ENCODE data around the gene LRRC36. TPM values are rescaled to one million over a fixed set of nuclear protein-coding genes. Genes with fewer than 3 reads are reported as not detected.

Gene LRRC36
- total RNA-seq, 1 donor from 2014 or later = 0.54 TPM

GRCh38 chr16:67294171-67294757 lies 32.4 kb upstream of the LRRC36 start:
- peaks cover 5% of the 10 kb centered on the region for H3K27me3 ChIP-seq (ENCODE audit: control insufficient read depth, insufficient read depth, low read length)
- H3K36me3 ChIP-seq (ENCODE audit: control insufficient read depth, insufficient read depth, low read length) = no peaks in the 10 kb centered on the region
- DNase-seq (ENCODE audit: low read depth) = no peak
- H3K4me3 ChIP-seq (ENCODE audit: low read depth, low read length) = no peak overlapping the region
- no peak for TF ChIP-seq CTCF (IDR thresholded peaks at IDR 0.05; ENCODE audit: insufficient read depth, low read length, poor library complexity, severe bottlenecking)

- no peaks in the 10 kb centered on the region for H3K36me3 ChIP-seq (ENCODE audit: control insufficient read depth, insufficient read depth, low read length)
- H3K27me3 ChIP-seq (ENCODE audit: control insufficient read depth, insufficient read depth, low read length) = peaks cover 5% of the 10 kb centered on the region
- no peak for TF ChIP-seq CTCF (IDR thresholded peaks at IDR 0.05; ENCODE audit: insufficient read depth, low read length, poor library complexity, severe bottlenecking)
- DNase-seq (ENCODE audit: low read depth) = no peak
- no peak overlapping the region for H3K4me3 ChIP-seq (ENCODE audit: low read depth, low read length)
Observed at GRCh38 chr16:67294938-67295361, 31.7 kb upstream of the LRRC36 start.

- Histone ChIP-seq H3K36me3 (ENCODE audit: control insufficient read depth, insufficient read depth, low read length) (no peaks in the 10 kb centered on the region), H3K4me3 (ENCODE audit: low read depth, low read length) (no peak overlapping the region), H3K27me3 (ENCODE audit: control insufficient read depth, insufficient read depth, low read length) (peaks cover 7% of the 10 kb centered on the region)
- TF ChIP-seq CTCF (IDR thresholded peaks at IDR 0.05; ENCODE audit: insufficient read depth, low read length, poor library complexity, severe bottlenecking) = no peak
- DNase-seq (ENCODE audit: low read depth) = no peak
Observed at GRCh38 chr16:67296420-67296819, 30.2 kb upstream of the LRRC36 start.

GRCh38 chr16:67298277-67298676 lies 28.3 kb upstream of the LRRC36 start:
- no peak for TF ChIP-seq CTCF (IDR thresholded peaks at IDR 0.05; ENCODE audit: insufficient read depth, low read length, poor library complexity, severe bottlenecking)
- no peaks in the 10 kb centered on the region for H3K36me3 ChIP-seq (ENCODE audit: control insufficient read depth, insufficient read depth, low read length)
- DNase-seq (ENCODE audit: low read depth) = no peak
- H3K27me3 ChIP-seq (ENCODE audit: control insufficient read depth, insufficient read depth, low read length) = peaks cover 7% of the 10 kb centered on the region
- no peak overlapping the region for H3K4me3 ChIP-seq (ENCODE audit: low read depth, low read length)

- TF ChIP-seq CTCF (IDR thresholded peaks at IDR 0.05; ENCODE audit: insufficient read depth, low read length, poor library complexity, severe bottlenecking) = no peak
- Histone ChIP-seq H3K36me3 (ENCODE audit: control insufficient read depth, insufficient read depth, low read length) (no peaks in the 10 kb centered on the region), H3K27me3 (ENCODE audit: control insufficient read depth, insufficient read depth, low read length) (peaks cover 6% of the 10 kb centered on the region), H3K4me3 (ENCODE audit: low read depth, low read length) (no peak overlapping the region)
- no peak for DNase-seq (ENCODE audit: low read depth)
Observed at GRCh38 chr16:67299269-67299668, 27.3 kb upstream of the LRRC36 start.

Data from kidney epithelial cell (primary cell).